Measurements from ENCODE around the gene RALGPS1.

DNA sequence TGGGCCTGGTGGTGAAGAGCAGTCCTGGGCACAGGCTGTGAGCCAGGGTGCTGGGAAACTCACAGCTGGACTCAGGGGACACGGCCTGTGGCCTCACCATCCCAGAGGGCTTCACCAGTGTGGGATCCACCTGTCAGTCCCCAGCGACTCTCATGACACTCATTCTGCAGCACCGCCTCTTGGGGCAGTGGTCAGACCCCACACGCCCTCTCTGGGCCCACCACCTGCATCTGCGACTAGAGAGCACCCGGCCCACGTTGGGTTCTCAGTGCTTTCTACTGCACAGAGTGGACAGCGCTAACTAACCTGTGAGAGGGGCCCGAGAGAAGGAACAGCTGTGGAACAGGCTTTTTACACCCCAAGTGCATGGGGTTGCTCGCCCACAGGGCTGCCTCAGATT lies 304.2 kb downstream of the RALGPS1 start:
- TF ChIP-seq, protein P1, sequence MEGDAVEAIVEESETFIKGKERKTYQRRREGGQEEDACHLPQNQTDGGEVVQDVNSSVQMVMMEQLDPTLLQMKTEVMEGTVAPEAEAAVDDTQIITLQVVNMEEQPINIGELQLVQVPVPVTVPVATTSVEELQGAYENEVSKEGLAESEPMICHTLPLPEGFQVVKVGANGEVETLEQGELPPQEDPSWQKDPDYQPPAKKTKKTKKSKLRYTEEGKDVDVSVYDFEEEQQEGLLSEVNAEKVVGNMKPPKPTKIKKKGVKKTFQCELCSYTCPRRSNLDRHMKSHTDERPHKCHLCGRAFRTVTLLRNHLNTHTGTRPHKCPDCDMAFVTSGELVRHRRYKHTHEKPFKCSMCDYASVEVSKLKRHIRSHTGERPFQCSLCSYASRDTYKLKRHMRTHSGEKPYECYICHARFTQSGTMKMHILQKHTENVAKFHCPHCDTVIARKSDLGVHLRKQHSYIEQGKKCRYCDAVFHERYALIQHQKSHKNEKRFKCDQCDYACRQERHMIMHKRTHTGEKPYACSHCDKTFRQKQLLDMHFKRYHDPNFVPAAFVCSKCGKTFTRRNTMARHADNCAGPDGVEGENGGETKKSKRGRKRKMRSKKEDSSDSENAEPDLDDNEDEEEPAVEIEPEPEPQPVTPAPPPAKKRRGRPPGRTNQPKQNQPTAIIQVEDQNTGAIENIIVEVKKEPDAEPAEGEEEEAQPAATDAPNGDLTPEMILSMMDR (IDR thresholded peaks at IDR 0.05) = no peak
- TF ChIP-seq, protein P2, sequence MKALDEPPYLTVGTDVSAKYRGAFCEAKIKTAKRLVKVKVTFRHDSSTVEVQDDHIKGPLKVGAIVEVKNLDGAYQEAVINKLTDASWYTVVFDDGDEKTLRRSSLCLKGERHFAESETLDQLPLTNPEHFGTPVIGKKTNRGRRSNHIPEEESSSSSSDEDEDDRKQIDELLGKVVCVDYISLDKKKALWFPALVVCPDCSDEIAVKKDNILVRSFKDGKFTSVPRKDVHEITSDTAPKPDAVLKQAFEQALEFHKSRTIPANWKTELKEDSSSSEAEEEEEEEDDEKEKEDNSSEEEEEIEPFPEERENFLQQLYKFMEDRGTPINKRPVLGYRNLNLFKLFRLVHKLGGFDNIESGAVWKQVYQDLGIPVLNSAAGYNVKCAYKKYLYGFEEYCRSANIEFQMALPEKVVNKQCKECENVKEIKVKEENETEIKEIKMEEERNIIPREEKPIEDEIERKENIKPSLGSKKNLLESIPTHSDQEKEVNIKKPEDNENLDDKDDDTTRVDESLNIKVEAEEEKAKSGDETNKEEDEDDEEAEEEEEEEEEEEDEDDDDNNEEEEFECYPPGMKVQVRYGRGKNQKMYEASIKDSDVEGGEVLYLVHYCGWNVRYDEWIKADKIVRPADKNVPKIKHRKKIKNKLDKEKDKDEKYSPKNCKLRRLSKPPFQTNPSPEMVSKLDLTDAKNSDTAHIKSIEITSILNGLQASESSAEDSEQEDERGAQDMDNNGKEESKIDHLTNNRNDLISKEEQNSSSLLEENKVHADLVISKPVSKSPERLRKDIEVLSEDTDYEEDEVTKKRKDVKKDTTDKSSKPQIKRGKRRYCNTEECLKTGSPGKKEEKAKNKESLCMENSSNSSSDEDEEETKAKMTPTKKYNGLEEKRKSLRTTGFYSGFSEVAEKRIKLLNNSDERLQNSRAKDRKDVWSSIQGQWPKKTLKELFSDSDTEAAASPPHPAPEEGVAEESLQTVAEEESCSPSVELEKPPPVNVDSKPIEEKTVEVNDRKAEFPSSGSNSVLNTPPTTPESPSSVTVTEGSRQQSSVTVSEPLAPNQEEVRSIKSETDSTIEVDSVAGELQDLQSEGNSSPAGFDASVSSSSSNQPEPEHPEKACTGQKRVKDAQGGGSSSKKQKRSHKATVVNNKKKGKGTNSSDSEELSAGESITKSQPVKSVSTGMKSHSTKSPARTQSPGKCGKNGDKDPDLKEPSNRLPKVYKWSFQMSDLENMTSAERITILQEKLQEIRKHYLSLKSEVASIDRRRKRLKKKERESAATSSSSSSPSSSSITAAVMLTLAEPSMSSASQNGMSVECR (CRISPR knock-in tag; IDR thresholded peaks at IDR 0.05; ENCODE audit: borderline replicate concordance) = no peak
- no peak for TF ChIP-seq NFE2L1 (CRISPR knock-in tag; IDR thresholded peaks at IDR 0.05)
- TF ChIP-seq JUN (CRISPR knock-in tag; IDR thresholded peaks at IDR 0.05) = no peak
- no peak for TF ChIP-seq FOXK1 (CRISPR knock-in tag; IDR thresholded peaks at IDR 0.05)
- TF ChIP-seq, protein P3, sequence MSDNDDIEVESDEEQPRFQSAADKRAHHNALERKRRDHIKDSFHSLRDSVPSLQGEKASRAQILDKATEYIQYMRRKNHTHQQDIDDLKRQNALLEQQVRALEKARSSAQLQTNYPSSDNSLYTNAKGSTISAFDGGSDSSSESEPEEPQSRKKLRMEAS (CRISPR knock-in tag; IDR thresholded peaks at IDR 0.05) = no peak
- no peak for TF ChIP-seq TEAD1 (CRISPR knock-in tag; IDR thresholded peaks at IDR 0.05)
- TF ChIP-seq OVOL2 (CRISPR knock-in tag; IDR thresholded peaks at IDR 0.05; ENCODE audit: borderline replicate concordance) = no peak
- no peak for TF ChIP-seq FOXJ3 (CRISPR knock-in tag; IDR thresholded peaks at IDR 0.05; ENCODE audit: borderline replicate concordance)
- no peak for TF ChIP-seq TEAD4 (CRISPR knock-in tag; IDR thresholded peaks at IDR 0.05)
- TF ChIP-seq, protein P4, sequence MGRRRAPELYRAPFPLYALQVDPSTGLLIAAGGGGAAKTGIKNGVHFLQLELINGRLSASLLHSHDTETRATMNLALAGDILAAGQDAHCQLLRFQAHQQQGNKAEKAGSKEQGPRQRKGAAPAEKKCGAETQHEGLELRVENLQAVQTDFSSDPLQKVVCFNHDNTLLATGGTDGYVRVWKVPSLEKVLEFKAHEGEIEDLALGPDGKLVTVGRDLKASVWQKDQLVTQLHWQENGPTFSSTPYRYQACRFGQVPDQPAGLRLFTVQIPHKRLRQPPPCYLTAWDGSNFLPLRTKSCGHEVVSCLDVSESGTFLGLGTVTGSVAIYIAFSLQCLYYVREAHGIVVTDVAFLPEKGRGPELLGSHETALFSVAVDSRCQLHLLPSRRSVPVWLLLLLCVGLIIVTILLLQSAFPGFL (CRISPR knock-in tag; IDR thresholded peaks at IDR 0.05; ENCODE audit: borderline replicate concordance) = no peak
- no peak for TF ChIP-seq SP1 (CRISPR knock-in tag; conservative IDR thresholded peaks at IDR 0.05)
